ENCODE data around the gene ANKS1A. TPM values are rescaled to one million over a fixed set of nuclear protein-coding genes. Genes with fewer than 3 reads are reported as not detected.

Gene ANKS1A
- total RNA-seq, 2 experiments from 2014 or later = 6.4 to 6.5 TPM

GRCh38 chr6:35068206-35068605 lies 179.2 kb downstream of the ANKS1A start:
- H3K9me3 Mint-ChIP-seq = no peaks in the 10 kb centered on the region
- H3K27ac Mint-ChIP-seq = no peak overlapping the region
- no peak overlapping the region for H3K4me3 Mint-ChIP-seq
- H3K27me3 Mint-ChIP-seq = no peaks in the 10 kb centered on the region
- H3K36me3 Mint-ChIP-seq = no peaks in the 10 kb centered on the region
- no peak for DNase-seq
- H3K4me1 Mint-ChIP-seq = no peaks in the 10 kb centered on the region

GRCh38 chr6:35068644-35069043 lies 179.6 kb downstream of the ANKS1A start:
- no peak overlapping the region for H3K4me3 Mint-ChIP-seq
- no peaks in the 10 kb centered on the region for H3K9me3 Mint-ChIP-seq
- no peak for DNase-seq
- H3K4me1 Mint-ChIP-seq = no peaks in the 10 kb centered on the region
- H3K27ac Mint-ChIP-seq = no peak overlapping the region
- no peaks in the 10 kb centered on the region for H3K36me3 Mint-ChIP-seq
- H3K27me3 Mint-ChIP-seq = no peaks in the 10 kb centered on the region

- no peaks in the 10 kb centered on the region for H3K4me1 Mint-ChIP-seq
- no peak overlapping the region for H3K4me3 Mint-ChIP-seq
- DNase-seq = no peak
- no peaks in the 10 kb centered on the region for H3K27me3 Mint-ChIP-seq
- no peak overlapping the region for H3K27ac Mint-ChIP-seq
- H3K9me3 Mint-ChIP-seq = no peaks in the 10 kb centered on the region
- H3K36me3 Mint-ChIP-seq = no peaks in the 10 kb centered on the region
These were observed 180.2 kb downstream of the ANKS1A start for GRCh38 chr6:35069262-35069661.

- H3K27ac Mint-ChIP-seq = no peak overlapping the region
- H3K4me1 Mint-ChIP-seq = no peaks in the 10 kb centered on the region
- no peaks in the 10 kb centered on the region for H3K36me3 Mint-ChIP-seq
- no peaks in the 10 kb centered on the region for H3K9me3 Mint-ChIP-seq
- no peak for DNase-seq
- no peak overlapping the region for H3K4me3 Mint-ChIP-seq
- no peaks in the 10 kb centered on the region for H3K27me3 Mint-ChIP-seq
These were observed 181.1 kb downstream of the ANKS1A start for GRCh38 chr6:35070111-35070510.

- H3K36me3 Mint-ChIP-seq = no peaks in the 10 kb centered on the region
- no peaks in the 10 kb centered on the region for H3K27me3 Mint-ChIP-seq
- H3K4me3 Mint-ChIP-seq = no peak overlapping the region
- no peaks in the 10 kb centered on the region for H3K9me3 Mint-ChIP-seq
- H3K27ac Mint-ChIP-seq = no peak overlapping the region
- no peak for DNase-seq
- no peaks in the 10 kb centered on the region for H3K4me1 Mint-ChIP-seq
These were observed 182.4 kb downstream of the ANKS1A start for GRCh38 chr6:35071347-35071994.

- Mint-ChIP-seq H3K4me1 (no peaks in the 10 kb centered on the region), H3K36me3 (peaks cover 1% of the 10 kb centered on the region)
These were observed 183.1 kb downstream of the ANKS1A start for GRCh38 chr6:35072051-35072697.

GRCh38 chr6:35072698-35073055 lies 183.6 kb downstream of the ANKS1A start:
- H3K36me3 Mint-ChIP-seq = peaks cover 1% of the 10 kb centered on the region
- no peaks in the 10 kb centered on the region for H3K9me3 Mint-ChIP-seq
- no peaks in the 10 kb centered on the region for H3K27me3 Mint-ChIP-seq
- no peaks in the 10 kb centered on the region for H3K4me1 Mint-ChIP-seq
- H3K4me3 Mint-ChIP-seq = no peak overlapping the region
- DNase-seq = no peak
- no peak overlapping the region for H3K27ac Mint-ChIP-seq

More at GRCh38 chr6:35072051-35072697, 183.1 kb downstream of the ANKS1A start:
- Mint-ChIP-seq H3K27ac (no peak overlapping the region), H3K4me3 (no peak overlapping the region), H3K27me3 (no peaks in the 10 kb centered on the region), H3K9me3 (no peaks in the 10 kb centered on the region)
- DNase-seq = no peak

GRCh38 chr6:35073211-35073610 lies 184.2 kb downstream of the ANKS1A start:
- Mint-ChIP-seq H3K27ac (no peak overlapping the region), H3K36me3 (peaks cover 1% of the 10 kb centered on the region), H3K27me3 (no peaks in the 10 kb centered on the region), H3K4me1 (no peaks in the 10 kb centered on the region), H3K9me3 (no peaks in the 10 kb centered on the region), H3K4me3 (no peak overlapping the region)
- no peak for DNase-seq

GRCh38 chr6:35073766-35074471 lies 184.9 kb downstream of the ANKS1A start:
- Mint-ChIP-seq H3K4me3 (no peak overlapping the region), H3K4me1 (no peaks in the 10 kb centered on the region), H3K27ac (no peak overlapping the region), H3K9me3 (no peaks in the 10 kb centered on the region), H3K27me3 (no peaks in the 10 kb centered on the region), H3K36me3 (peaks cover 1% of the 10 kb centered on the region)
- DNase-seq = no peak

- H3K9me3 Mint-ChIP-seq = no peaks in the 10 kb centered on the region
- H3K27ac Mint-ChIP-seq = no peak overlapping the region
- no peaks in the 10 kb centered on the region for H3K4me1 Mint-ChIP-seq
- H3K4me3 Mint-ChIP-seq = no peak overlapping the region
- DNase-seq = no peak
- no peaks in the 10 kb centered on the region for H3K27me3 Mint-ChIP-seq
- H3K36me3 Mint-ChIP-seq = peaks cover 1% of the 10 kb centered on the region
These were observed 188.1 kb downstream of the ANKS1A start for GRCh38 chr6:35076997-35077712.

- DNase-seq = no peak
- no peak overlapping the region for H3K27ac Mint-ChIP-seq
- H3K4me3 Mint-ChIP-seq = no peak overlapping the region
- H3K4me1 Mint-ChIP-seq = no peaks in the 10 kb centered on the region
- no peaks in the 10 kb centered on the region for H3K9me3 Mint-ChIP-seq
- H3K27me3 Mint-ChIP-seq = no peaks in the 10 kb centered on the region
- peaks cover 1% of the 10 kb centered on the region for H3K36me3 Mint-ChIP-seq
These were observed 188.7 kb downstream of the ANKS1A start for GRCh38 chr6:35077713-35078105.

- Mint-ChIP-seq H3K36me3 (peaks cover 1% of the 10 kb centered on the region), H3K4me3 (no peak overlapping the region), H3K4me1 (no peaks in the 10 kb centered on the region), H3K27me3 (no peaks in the 10 kb centered on the region), H3K9me3 (no peaks in the 10 kb centered on the region), H3K27ac (no peak overlapping the region)
- no peak for DNase-seq
These were observed 189.3 kb downstream of the ANKS1A start for GRCh38 chr6:35078226-35078850.

GRCh38 chr6:35078896-35079295 lies 189.8 kb downstream of the ANKS1A start:
- Mint-ChIP-seq H3K4me1 (no peaks in the 10 kb centered on the region), H3K36me3 (peaks cover 1% of the 10 kb centered on the region), H3K27me3 (no peaks in the 10 kb centered on the region), H3K9me3 (no peaks in the 10 kb centered on the region), H3K4me3 (no peak overlapping the region), H3K27ac (no peak overlapping the region)
- no peak for DNase-seq

- peaks cover 1% of the 10 kb centered on the region for H3K36me3 Mint-ChIP-seq
- no peak overlapping the region for H3K27ac Mint-ChIP-seq
These were observed 190.4 kb downstream of the ANKS1A start for GRCh38 chr6:35079311-35080000.

More at GRCh38 chr6:35079311-35080000, 190.4 kb downstream of the ANKS1A start:
- H3K27me3 Mint-ChIP-seq = no peaks in the 10 kb centered on the region
- no peak overlapping the region for H3K4me3 Mint-ChIP-seq
- H3K4me1 Mint-ChIP-seq = no peaks in the 10 kb centered on the region
- no peak for DNase-seq
- H3K9me3 Mint-ChIP-seq = no peaks in the 10 kb centered on the region
